Superior temporal gyrus (tissue), 1 donor: ENCODE results near the gene SPTLC1.
"Not testable (repeated sequence)": the region's sequence is repeated elsewhere in the genome, so short reads cannot be mapped to it uniquely, and the experiment has no call there.

Source experiments
- DNase-seq: peaks from one replicate; pipeline ENCODE4 v3.0.0-alpha.2; 2016; ENCODE audit errors: extremely low spot score

SPTLC1 gene

GRCh38 chr9:92032891-92033290 lies 82.3 kb downstream of the SPTLC1 start:
- DNase-seq = no peak

DNA sequence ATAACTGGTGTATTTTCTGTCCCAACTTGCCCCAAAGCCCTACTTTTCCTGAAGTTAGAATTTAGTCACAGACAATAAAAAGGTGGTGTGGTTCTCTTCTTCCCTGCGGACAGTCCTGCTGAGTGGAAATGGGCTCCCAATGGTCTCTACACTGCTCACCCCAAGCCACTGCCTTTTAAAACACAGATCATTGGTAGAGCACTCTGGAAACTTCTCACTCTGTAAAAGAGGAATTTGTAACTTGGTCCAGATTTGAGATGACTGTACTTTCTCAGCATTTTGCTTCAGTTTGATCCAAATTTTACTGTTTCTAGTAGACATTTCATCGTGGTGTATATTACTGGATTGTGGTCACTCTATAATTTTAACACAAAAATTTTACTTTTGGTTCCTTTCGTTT lies 84.8 kb downstream of the SPTLC1 start:
- DNase-seq = no peak

GRCh38 chr9:92029553-92029952 lies 85.7 kb downstream of the SPTLC1 start:
- no peak for DNase-seq

GRCh38 chr9:92026206-92027002 lies 88.8 kb downstream of the SPTLC1 start:
- DNase-seq = no peak

DNA sequence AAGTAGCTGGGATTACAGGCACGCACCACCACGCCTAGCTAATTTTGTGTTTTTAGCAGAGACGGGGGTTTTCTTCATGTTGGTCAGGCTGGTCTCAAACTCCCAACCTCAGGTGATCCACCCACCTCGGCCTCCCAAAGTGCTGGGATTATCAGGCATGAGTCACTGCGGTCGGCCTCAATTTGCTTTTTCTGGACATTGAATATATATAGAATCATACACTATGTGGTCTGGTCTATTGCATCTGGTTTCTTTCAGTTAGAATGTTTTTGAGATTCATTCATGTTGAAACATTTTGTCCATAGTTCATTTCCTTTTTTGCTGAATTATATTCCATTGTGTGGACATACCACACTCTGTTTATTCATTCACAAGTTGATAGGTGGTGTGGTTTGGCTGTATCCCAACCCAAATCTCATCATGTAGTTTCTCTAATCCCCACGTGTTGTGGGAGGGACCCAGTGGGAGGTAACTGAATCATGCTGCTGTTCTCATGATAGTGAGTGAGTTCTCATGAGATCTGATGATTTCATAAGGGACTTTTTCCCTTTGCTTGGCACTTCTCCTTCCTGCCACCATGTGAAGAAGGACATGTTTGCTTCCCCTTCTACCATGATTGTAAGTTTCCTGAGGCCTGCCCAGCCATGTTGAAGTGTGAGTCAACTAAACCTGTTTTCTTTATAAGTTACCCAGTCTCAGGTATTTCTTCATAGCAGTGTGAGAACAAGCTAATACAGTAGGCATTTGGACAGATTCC lies 93.2 kb downstream of the SPTLC1 start:
- not testable (repeated sequence) for DNase-seq

- DNase-seq = no peak
Measured at GRCh38 chr9:92019658-92020057, 95.6 kb downstream of the SPTLC1 start.

DNA sequence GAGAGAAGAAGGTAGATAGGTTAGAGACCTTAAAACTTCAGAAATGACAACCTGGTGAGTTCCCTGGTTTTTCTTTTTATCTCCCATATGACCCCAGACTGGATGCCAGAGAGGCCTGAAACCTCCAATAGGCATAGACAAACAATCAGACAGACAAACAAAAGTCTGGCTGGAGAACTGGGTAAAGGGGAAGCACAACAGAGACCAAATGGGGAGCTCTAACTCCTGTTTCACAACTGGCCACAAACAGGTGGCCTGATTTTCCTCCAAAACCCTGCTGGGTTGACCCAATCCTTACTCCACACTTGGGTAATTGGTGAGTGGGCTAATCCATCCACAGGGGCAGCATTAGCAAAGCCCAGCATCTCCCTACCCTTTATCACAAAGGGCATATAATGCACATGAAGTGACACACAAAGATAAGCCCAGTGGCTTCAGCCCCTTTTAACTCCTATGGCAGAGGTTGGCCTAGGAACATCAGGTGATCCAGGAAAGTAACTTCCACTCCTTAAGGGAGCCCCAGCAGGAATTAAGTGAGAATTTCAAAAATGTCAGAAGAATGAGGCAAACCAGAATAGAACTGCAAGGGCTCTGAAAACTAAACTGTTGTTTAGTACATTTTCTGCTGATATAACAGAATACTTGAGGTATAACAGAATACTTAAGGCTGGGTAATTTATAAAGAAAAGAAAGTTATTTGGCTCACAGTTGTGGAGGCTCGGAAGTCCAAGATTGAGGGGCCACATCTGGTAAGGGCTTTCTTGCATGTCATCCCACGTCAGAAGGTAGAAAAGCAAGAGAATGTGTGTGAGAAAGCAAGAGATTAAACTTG lies 104.3 kb downstream of the SPTLC1 start:
- no peak for DNase-seq

DNA sequence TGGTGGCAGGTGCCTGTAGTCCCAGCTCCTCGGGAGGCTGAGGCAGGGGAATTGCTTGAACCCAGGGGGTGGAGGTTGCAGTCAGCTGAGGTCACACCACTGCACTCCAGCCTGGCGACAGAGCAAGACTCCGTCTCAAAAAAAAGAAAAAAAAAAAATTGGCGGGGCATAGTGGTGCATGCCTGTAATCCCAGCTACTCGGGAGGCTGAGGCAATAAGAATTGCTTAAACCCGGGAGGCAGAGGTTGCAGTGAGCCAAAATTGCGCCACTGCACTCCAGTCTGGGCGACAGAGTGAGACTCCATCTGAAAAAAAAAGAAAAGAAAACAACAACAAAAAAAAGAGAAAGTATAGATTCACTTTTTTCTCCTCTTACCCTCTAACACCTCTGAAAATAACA lies 105.0 kb downstream of the SPTLC1 start:
- DNase-seq = not testable (repeated sequence)

- no peak for DNase-seq
Measured at GRCh38 chr9:92008041-92008440, 107.2 kb downstream of the SPTLC1 start.

DNA sequence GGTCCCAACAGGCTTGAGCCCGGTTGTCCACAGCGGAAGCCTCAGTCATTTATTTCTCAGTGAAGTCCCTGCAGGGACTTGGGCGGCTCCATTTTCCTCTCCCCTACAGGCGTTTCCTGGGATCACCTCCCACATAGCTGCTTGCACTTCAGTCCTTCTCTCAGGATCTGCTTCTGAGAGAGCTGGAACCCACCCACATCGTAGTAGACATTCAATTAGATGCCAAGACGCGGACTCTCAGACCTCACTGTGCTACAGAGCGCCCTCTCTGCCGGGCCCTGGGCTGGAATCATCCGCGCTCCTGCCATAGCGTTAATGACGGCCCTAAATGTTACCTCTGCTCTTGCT lies 111.2 kb downstream of the SPTLC1 start:
- DNase-seq = no peak

GRCh38 chr9:92003308-92004044 lies 111.7 kb downstream of the SPTLC1 start:
- no peak for DNase-seq

GRCh38 chr9:92001948-92002347 lies 113.3 kb downstream of the SPTLC1 start:
- not testable (repeated sequence) for DNase-seq

GRCh38 chr9:92001244-92001643 lies 114.0 kb downstream of the SPTLC1 start:
- DNase-seq = no peak

DNA sequence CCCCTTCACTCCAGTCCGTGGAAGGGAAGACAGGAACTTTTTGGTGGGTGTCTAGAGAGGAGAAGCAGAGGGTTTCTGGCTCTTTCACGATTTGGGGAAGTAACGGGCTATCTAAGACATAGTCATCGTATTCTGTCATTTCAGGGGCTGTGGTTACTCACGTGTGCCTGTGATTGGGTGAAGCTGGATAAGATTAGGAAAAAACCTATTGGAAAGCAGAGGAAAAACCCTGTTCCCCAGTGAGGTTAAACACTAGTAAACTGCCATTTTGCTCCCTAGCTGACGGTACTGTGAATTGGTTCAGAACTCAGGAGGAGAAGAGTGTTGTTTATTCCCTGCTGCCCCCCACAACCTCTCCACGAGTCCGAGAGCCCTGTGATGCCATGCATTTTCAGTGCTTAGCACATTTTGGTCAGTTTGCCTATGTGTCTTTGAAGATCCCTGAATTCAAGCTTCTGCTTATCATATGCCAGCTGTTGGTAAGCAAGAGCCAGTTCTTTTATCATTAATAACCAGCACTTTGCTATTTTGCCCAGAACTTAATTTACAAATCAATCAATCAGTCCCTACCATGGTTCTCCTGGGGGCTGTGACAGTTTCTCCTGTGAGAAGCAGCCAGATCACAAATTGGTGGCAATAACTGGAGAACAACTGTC lies 120.1 kb downstream of the SPTLC1 start:
- no peak for DNase-seq

DNA sequence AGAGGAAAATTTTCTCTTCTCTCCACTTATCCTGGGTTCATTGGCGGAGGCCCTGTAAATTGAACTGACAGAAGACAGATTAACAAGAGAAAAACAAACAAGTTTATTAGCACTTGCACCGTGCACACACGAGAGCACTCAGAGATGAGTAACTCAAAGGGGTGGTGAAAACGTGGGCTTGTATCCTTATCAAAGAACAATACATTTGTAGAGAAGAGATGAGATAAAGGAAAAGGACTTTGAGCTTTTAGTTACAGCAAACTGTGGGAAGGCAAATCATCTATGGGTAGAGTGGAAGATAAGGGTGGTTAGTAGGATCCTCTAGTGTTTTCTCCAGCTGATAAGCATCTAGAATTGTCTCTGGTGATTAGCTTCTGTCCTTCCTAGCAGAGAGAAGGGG lies 120.8 kb downstream of the SPTLC1 start:
- no peak for DNase-seq

GRCh38 chr9:91992461-91993041 lies 122.7 kb downstream of the SPTLC1 start:
- DNase-seq = no peak

DNA sequence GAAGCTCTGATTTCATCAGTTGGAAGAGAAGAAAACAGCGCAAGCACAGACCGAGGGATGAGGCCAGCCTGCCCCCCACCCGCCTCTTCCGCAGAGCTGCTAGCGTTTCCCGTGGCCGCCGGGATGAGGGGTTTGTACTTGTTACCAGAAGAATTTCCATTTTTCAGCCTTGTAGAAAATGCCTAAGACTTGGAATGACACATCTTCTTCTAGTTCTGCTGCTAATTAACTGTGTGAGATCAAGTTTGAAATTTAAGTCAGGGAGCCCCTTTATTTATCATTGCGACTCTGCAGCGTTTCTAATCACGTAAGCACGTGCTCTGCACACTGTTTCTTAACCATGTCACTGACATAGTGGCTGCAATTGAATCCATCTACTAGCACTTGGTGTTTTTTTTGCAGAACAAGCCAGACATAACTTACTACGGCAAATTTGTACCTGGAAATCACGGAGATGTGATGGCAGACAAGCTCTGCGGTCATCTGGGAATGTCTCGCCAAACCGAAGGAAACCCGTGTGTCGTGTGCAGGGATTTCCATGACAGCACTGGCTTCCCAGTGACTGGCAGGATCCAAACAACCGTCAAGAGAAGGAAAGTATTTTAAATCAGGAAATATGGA lies 123.4 kb downstream of the SPTLC1 start:
- DNase-seq = no peak

DNA sequence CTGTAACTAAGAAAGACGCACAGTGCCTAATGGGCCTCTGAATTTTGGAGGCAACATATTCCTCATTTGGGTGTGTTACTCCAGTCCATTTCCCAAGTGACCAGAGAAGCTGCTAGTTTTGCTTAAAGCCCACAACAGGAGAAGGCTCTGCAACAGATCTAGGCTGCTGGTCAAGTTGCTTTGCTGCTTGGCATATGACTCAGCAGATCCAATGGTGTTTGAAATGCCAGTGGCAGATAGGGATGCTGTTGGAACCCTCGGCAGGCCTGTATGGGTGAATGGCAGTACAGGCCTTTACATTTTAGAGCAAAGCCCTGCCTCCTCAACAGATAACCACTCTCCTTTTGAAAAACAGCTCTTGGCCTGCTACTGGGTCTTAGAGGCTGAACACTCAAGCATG lies 129.0 kb downstream of the SPTLC1 start:
- DNase-seq = no peak

GRCh38 chr9:91985692-91986091 lies 129.5 kb downstream of the SPTLC1 start:
- DNase-seq = no peak
